ENCODE data around the gene ZMYND19. TPM values are rescaled to one million over a fixed set of nuclear protein-coding genes. Genes with fewer than 3 reads are reported as not detected.

ZMYND19 gene
- 1 to 10 TPM; 6.6 to 8.8 TPM for total RNA-seq

DNA sequence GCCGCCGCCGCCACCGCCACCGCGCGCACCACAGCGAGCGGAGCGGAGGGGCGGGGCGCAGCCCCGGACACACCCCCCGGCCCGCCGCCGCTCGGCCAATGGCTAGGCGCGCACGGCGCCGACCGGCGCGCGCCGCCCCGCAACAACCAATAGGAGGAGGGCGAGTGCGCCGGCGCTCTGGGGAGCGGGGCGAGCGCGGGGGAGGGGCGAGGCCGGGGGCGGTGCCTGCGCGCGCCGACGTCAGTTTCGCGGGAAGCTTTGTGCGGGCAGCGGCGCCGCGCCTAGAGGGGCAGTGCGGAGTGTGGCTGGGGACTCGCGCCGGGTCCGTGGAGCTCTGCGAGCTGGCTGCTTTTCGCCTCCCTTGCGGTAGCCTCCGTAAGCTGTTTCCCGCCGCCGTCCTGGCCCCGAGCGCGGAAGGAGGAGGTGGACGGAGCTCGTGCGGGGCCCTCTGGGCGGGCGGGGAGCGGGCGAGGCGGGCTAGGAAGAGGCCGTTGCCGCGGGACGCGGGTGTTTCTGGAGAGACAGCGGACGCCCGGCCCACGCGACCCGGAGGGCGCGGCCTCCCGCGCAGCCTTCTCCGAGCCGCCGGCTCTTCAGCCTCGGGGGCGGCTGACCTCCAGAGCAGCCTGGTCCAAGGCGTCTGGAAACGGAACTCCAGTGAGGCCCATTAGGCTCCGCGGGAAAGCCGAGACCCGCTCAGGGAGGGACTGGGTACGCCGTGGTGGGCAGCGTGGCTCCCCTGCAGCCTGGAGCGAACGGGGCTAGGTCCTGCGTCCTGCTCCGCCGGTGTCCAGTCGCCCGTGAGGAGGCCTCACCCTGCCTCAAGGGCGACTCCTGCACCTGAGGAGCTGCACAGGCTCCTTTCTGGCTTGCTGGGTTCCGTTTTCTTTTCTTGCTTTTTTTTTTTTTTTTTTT, at the start of gene ZMYND19:
Gene ZMYND19 (minus strand): TSS at position 44 of the 915 bp plus-strand sequence. CDS start 249 bp downstream, outside the sequence.
- intact Hi-C loops (cut with DNase I), result no loop called here
- Histone ChIP-seq H3K4me1 (peaks cover 49% of the 10 kb centered on the region), H3K9me3 (no peaks in the 10 kb centered on the region), H3K27ac (peak within 1 kb of the TSS; percentile 19 to 77 (median 52)), H3K4me3 (peak within 1 kb of the TSS; percentile 26 to 62), H3K36me3 (replicated peaks in 1 of 2; ENCODE audit: insufficient read depth in 1 of 2, low read depth in 2 of 2) (peaks cover 0 to 6% of the 10 kb centered on the region in 2 donors), H3K27me3 (no peaks in the 10 kb centered on the region)
- DNase-seq, result peak; percentile 90 to 92 (median 90)
- ATAC-seq, result peak; percentile 96
- 1 to 12% methylated on average over 12 to 88 of the region's 113 CpGs for WGBS, 2 donors
- peak in 2 of 3 donors; percentile 36 to 40 for TF ChIP-seq POLR2A (IDR thresholded peaks at IDR 0.05)
- TF ChIP-seq, protein P1, sequence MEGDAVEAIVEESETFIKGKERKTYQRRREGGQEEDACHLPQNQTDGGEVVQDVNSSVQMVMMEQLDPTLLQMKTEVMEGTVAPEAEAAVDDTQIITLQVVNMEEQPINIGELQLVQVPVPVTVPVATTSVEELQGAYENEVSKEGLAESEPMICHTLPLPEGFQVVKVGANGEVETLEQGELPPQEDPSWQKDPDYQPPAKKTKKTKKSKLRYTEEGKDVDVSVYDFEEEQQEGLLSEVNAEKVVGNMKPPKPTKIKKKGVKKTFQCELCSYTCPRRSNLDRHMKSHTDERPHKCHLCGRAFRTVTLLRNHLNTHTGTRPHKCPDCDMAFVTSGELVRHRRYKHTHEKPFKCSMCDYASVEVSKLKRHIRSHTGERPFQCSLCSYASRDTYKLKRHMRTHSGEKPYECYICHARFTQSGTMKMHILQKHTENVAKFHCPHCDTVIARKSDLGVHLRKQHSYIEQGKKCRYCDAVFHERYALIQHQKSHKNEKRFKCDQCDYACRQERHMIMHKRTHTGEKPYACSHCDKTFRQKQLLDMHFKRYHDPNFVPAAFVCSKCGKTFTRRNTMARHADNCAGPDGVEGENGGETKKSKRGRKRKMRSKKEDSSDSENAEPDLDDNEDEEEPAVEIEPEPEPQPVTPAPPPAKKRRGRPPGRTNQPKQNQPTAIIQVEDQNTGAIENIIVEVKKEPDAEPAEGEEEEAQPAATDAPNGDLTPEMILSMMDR (IDR thresholded peaks at IDR 0.05), result no peak

DNA sequence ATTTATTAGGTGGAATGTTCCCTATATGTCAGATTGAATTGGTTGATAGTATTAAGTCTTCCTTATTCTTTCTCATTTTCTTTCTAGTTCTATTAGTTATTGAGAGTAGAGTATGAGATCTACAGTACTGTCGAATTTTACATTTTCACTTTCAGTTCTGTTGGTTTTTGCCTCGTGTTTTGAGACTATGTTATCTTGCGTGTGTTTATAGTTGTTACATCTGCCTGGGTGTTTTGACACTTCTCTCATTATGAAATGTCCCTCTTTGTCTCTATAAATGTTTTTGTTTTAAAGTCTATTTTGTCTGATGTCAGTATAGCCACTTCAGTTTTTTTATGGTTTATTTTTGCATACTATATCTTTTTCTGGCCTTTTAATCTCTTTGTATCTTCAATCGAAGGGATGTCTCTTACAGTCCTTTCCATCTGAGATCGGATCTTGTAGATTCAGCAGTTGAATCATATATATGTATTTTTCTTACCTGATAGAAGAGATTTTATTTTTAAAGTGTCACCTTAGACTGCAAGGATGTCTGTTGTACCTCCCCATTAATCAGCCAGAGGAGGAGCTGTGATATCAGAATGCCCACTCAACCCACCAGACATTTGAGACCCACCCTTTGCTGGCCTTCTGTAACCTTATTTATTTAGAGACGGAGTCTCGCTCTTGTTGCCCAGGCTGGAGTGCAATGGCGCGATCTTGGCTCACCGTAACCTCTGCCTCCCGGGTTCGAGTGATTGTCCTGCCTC, 49.2 kb upstream of the ZMYND19 start:
- Histone ChIP-seq H3K36me3 (replicated peaks in 1 of 2; ENCODE audit: insufficient read depth in 1 of 2, low read depth in 2 of 2) (no peaks in the 10 kb centered on the region), H3K9me3 (no peaks in the 10 kb centered on the region), H3K4me1 (no peaks in the 10 kb centered on the region), H3K27ac (no peak overlapping the region), H3K4me3 (no peak overlapping the region), H3K27me3 (no peaks in the 10 kb centered on the region)
- no peak for ATAC-seq
- 73 to 78% methylated on average over 11 to 12 of the region's 12 CpGs for WGBS, 2 donors
- intact Hi-C loops (cut with DNase I), result no loop called here
- DNase-seq, result no peak
- TF ChIP-seq, protein P1 (IDR thresholded peaks at IDR 0.05), result no peak
- no peak for TF ChIP-seq POLR2A (IDR thresholded peaks at IDR 0.05)

DNA sequence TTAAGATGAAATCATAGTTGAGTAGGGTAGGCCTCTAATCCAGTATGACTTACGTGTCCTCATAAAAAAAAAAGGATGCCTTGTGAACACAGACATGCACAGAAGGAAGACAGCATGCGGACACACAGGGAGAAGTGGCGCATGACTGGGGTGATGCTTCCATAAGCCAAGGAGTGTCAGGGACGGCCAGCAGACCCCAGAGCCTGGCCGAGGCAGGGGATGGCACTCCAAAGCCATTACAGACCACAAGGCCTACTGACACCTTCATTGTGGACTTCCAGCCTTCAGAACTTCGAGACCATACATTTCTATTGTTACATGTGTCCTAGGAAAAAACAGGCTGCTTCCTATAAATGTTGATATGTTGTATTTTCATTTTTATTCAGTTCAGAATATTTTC, 48.4 kb upstream of the ZMYND19 start:
- ATAC-seq (no peak), DNase-seq (no peak)
- no peaks in the 10 kb centered on the region for H3K4me1 ChIP-seq
- H3K4me3 ChIP-seq, result no peak overlapping the region
- WGBS, 2 donors, result 86 to 94% methylated on average over 6 of the region's 6 CpGs
- no peaks in the 10 kb centered on the region for H3K36me3 ChIP-seq (replicated peaks in 1 of 2; ENCODE audit: insufficient read depth in 1 of 2, low read depth in 2 of 2)
- no peak overlapping the region for H3K27ac ChIP-seq
- intact Hi-C loops (cut with DNase I), result no loop called here
- TF ChIP-seq, protein P1 (IDR thresholded peaks at IDR 0.05), result no peak
- no peak for TF ChIP-seq POLR2A (IDR thresholded peaks at IDR 0.05)
- no peaks in the 10 kb centered on the region for H3K9me3 ChIP-seq
- no peaks in the 10 kb centered on the region for H3K27me3 ChIP-seq

DNA sequence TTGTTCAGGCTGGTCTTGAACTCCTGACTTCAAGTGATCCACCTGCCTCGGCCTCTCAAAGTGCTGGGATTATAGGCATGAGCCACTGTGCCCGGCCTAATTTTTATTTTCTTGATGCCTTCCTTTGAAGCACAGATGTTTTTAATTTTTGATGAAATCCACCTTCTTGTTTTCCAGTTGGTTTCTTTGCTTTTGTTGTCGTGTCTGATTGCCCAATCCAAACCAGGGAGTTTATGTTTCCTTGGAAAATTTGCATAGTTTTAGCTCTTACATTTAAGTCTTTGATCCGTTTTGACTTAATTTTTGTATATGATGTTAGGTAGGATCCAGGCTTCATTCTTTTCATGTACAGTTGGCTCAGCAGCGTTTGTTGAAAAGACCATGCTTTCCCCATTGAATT, 43.7 kb upstream of the ZMYND19 start:
- ATAC-seq (no peak), DNase-seq (no peak)
- H3K27ac ChIP-seq, result no peak overlapping the region
- 84 to 90% methylated on average over 5 of the region's 5 CpGs for WGBS, 2 donors
- peaks cover 18% of the 10 kb centered on the region for H3K4me1 ChIP-seq
- TF ChIP-seq, protein P1 (IDR thresholded peaks at IDR 0.05), result no peak
- TF ChIP-seq POLR2A (IDR thresholded peaks at IDR 0.05), result no peak
- H3K9me3 ChIP-seq, result no peaks in the 10 kb centered on the region
- intact Hi-C loops (cut with DNase I), result no loop called here
- no peaks in the 10 kb centered on the region for H3K27me3 ChIP-seq
- no peaks in the 10 kb centered on the region for H3K36me3 ChIP-seq (replicated peaks in 1 of 2; ENCODE audit: insufficient read depth in 1 of 2, low read depth in 2 of 2)
- no peak overlapping the region for H3K4me3 ChIP-seq
